Skeletal muscle cell (primary cell): ENCODE results near the gene TLK2.
"Not testable (repeated sequence)": the region's sequence is repeated elsewhere in the genome, so short reads cannot be mapped to it uniquely, and the experiment has no call there.

ENCODE experiments used
- DNase-seq: peaks from one replicate; pipeline ENCODE4 v3.0.0-alpha.2; 2010; ENCODE audit warnings: low read depth
- H3K4me3 ChIP-seq: 2 replicates; pipeline ENCODE4 v1.5.1; 2011; ENCODE audit warnings: low read depth, mild to moderate bottlenecking, control low read depth, low read length, moderate library complexity

The TLK2 gene

DNA sequence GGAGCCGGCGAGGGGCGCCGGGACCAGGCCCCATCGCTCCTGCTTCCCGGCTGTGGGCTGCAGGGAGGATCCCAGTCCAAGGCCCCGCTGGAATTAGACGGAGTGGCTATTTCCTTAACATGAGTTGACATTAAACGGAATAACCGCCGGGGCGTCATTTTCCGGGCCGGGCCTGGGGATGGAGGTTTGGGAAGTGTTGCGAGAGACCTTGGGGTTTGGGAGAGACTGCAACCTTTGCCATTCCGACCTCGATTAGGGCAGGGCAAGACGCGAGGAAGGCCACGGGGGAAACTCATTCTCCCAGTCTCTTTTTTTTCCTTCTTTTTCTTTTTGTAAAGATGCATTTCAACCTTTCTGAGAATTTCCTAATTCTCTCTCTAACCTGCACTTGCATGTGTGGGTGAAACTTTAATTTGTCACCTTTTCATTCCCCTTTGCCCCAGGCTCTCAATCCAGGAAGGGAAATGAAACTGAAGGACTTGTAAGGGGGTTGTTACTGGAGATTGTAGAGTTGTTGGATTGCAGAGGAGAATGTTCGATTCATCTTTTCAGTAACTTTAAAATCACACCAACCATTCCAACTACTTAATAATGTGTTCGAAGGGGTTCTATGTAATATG is 1.1 kb downstream of the TLK2 start:
- DNase-seq: not testable (repeated sequence)
- H3K4me3 ChIP-seq: peak overlapping the region; percentile 67

DNA sequence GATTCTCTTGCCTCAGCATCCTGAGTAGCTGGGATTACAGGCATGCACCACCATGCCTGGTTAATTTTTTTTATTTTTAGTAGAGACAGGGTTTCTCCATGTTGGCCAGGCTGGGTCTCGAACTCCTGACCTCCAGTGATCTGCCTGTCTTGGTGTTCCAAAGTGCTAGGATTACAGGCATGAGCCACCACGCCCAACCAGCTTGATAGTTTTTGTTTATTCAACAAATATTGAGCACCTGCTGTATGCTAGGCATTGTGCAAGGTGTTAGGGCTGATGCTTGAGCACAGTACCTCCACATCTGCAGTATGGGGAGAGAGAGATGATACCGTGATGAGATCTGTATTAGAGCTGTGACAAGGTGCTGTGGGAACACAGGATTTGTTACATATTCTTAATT is 3.9 kb downstream of the TLK2 start:
- not testable (repeated sequence) for DNase-seq, H3K4me3 ChIP-seq

DNA sequence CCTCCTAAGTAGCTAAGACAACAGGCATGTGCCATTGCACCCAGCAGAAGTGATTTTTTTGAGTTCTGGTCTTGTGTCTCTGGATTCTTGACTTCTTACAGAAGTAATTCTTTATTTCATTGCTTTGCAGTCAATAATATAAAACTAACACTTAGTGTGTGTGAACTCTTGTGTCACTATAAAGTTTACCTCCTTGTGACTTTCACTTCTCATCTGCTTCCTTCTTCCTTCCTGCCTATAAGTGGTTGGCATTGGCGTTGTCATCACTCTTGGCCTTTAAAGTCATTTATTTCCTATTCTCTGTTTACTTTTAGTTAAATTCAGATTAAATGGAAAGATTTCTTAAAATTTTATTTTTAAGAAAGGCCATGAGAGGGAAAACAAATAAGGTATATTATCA is 12.4 kb downstream of the TLK2 start:
- not testable (repeated sequence) for DNase-seq, H3K4me3 ChIP-seq

DNA sequence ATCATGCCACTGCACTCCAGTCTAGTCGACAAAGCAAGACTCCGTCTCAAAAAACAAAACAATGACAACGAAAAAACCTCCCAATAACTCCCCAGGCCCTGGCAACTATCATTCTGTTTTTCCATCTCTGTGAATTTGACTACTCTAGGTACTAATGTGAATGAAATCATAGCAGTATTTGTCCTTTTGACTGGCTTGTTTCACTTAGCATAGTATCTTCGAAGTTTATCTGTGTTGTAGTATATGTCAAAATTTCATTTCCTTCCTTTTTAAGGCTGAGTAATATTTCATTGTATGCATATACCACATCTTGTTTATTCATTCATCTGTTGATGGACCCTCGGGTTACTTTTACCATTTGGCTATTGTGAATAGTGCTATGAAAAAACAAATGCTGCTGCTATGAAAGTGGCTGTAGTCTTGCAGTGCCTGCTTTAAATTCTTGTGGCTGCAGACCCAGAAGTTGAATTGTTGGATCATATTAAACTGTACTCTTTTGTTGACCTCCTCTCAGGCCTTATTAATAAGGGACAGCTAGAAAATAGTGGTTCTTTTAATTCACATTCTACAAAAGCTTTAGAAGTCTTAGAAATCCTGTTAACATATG is 14.5 kb downstream of the TLK2 start:
- H3K4me3 ChIP-seq, DNase-seq: not testable (repeated sequence)

DNA sequence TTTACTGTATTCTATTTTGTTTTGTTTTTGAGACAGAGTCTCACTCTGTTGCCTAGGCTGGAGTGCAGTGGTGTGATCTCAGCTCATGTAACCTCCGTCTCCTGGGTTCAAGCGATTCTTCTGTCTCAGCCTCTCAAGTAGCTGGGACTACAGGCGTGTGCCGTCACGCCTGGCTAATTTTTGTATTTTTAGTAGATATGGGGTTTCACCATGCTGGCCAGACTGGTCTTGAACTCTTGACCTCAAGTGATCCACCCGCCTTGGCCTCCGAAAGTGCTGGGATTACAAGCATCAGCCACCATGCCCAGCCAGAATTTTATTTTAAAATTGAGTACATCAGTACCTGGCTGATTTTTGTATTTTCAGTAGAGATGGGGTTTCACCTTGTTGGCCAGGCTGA is 15.4 kb downstream of the TLK2 start:
- not testable (repeated sequence) for DNase-seq, H3K4me3 ChIP-seq

DNA sequence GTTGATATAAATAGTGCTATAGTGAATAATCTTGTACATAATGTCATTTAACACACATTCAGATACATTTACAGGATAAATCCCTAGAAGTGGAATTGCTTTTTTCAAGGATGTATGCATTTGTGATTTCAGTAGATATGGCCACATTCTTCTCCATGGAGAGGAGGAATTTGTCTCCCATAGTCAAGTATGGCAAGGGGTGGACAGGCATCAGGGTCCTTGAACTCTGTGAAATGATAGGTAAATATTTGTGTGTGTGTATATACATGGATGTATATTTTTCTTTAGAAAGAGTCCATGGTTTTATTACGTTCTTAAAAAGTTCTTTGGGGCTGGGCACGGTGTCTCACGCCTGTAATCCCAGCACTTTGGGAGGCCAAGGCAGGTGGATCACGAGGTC is 17.7 kb downstream of the TLK2 start:
- not testable (repeated sequence) for H3K4me3 ChIP-seq, DNase-seq

DNA sequence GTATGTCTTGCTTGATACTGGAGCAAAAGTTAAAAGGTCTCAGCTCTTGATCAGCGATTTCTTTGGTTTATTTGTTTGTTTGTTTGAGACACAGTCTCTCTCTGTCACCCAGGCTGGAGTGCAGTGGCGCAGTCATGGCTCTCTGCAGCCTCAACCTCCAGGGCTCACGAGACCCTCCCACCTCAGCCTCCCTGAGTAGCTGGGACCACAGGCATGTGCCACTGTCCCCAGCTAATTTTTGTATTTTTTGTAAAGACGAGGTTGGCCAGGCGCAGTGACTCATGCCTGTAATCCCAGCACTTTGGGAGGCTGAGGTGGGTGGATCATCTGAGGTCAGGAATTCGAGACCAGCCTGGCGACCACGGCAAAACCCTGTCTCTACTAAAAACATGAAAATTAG is 20.2 kb downstream of the TLK2 start:
- H3K4me3 ChIP-seq, DNase-seq: not testable (repeated sequence)

DNA sequence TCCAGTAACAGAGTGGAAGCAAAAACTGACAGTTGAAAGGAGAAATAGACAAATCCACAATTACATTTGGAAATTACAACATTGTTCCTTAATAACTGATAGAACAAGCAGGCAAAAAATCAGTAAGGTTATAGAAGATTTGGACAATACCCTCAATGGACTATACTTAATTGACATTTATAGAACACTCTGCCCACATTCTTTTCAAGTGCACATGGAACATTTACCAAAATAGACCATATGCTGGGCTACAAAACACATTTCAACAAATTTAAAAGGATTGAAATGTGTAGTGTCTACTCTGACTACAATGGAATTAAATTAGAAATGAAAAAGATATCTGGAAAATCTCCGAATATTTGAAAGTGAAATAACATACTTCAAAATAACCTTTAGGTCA is 21.8 kb downstream of the TLK2 start:
- not testable (repeated sequence) for DNase-seq, H3K4me3 ChIP-seq

DNA sequence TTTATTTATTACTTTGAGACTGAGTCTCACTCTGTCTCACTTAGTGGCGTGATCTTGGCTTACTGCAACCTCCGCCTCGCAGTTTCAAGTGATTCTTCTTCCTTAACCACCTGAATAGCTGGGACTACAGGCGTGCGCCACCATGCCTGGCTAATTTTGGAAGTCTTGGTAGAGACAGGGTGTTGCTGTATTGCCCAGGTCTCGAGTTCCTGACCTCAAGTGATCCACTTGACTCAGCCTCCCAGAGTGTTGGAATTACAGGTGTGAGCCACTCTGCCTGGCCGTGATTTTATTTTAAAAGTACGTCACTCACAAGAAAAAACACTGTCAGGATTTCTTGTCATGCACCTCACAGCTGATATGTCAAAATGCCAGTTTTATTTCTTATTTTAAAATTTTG is 26.2 kb downstream of the TLK2 start:
- H3K4me3 ChIP-seq, DNase-seq: not testable (repeated sequence)

DNA sequence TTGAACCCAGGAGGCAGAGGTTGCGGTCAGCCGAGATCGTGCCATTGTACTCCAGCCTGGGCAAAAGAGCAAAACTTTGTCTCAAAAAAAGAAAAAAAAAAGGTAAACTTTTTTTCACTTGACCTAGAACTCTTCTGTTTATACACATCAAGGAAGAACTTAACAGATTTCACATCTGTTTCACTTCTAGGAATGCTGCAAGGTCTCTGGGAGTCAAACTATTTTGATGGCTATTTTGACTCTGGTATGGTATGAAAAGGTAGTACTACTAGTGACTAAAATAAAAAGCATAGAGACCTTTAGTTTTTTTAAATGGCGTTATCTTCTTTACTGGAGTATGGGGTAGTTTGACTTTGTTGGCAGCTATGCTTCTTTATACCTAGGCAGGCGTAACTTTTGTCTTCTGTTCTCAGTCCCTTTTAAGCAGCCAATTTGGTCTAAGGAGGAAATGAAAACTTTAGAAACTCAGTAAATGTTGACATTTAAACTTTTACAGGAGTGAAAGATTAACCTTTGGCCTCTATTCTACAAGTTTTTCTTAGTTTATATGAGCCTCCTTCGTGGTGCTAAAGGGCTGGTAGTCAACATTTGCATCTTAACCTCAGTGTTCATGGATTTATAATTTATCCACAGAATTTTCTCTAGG is 28.7 kb downstream of the TLK2 start:
- H3K4me3 ChIP-seq, DNase-seq: not testable (repeated sequence)

DNA sequence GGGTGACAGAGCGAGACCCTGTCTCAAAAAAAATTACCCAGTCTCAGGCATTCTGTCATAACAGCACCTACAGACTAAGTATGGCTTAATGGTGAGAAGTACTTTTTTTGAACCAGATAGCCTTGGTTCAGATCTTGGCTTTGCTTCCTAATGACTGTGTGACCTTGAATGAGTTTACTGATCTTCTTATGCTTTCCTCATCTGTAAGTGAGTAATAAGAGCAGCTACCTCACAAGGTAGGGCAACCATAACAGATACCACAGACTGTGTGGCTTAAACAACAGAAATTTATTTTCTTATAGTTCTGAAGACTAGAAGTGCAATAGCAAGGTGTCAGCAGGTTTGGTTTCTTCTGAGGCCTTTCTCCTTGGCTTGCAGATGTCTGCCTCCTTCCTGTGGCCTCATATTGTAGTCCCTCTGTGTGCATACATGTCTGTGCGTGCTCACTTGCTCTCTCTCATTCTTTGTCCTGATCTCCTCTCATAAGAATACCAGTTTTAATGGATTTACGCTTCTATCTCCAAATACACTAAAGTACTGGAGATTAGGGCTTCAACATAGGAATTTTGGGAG is 31.7 kb downstream of the TLK2 start:
- H3K4me3 ChIP-seq, DNase-seq: not testable (repeated sequence)

DNA sequence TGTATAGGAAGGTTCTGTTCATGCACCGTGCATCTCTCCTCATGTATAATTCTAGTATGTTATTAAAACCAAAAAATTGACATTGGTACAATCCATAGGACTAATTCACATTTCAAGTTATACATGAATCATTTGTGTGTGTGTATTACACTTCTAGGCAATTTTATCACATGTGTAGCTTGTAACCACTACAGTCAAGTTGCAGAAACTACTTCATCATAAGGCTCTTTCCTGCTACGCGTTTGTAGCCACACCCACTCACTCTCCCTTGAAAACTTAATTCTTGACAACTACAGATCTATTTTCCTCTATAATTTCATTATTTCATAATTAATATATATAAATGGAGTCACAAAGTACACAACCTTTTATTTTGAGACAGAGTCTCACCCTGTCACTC is 32.4 kb downstream of the TLK2 start:
- not testable (repeated sequence) for DNase-seq

DNA sequence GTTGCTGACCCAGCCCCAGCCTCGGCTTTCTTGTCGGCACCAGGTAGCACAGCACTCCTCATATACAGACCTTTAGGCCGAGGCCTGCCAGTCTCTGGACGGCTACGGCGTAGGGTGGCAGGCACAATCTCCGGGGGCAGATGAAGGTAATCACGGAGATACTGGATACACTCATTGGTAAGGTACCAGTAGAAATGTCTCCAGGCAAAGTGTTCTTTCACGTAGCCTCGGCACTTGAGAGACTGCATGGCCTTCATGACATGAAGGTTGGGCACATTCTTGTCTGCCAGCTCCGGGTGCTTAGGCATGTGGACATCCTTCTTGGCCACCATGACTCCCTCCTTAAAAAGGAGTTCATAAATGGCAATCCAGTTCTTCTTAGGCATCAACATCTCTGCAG is 37.8 kb downstream of the TLK2 start:
- not testable (repeated sequence) for H3K4me3 ChIP-seq, DNase-seq

More for the DNA sequence above, 32.4 kb downstream of the TLK2 start:
- H3K4me3 ChIP-seq: not testable (repeated sequence)

DNA sequence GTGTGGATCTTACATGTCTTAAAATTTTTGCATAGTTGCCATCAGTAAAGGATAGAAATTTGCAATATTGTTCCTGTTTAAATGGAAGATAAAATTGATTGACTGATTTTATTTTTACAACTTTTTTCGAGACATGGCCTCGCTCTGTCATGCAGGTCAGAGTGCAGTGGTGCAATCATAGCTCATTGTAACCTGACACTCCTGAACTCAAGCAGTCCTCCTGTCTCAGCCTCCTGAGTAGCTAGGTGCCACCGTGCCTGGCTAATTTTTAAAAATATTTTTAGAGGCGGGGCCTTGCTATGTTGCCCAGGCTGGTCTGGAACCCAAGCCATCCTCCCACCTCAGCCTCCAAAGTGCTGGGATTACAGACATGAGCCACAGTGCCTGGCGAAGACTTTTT is 42.7 kb downstream of the TLK2 start:
- not testable (repeated sequence) for DNase-seq, H3K4me3 ChIP-seq

DNA sequence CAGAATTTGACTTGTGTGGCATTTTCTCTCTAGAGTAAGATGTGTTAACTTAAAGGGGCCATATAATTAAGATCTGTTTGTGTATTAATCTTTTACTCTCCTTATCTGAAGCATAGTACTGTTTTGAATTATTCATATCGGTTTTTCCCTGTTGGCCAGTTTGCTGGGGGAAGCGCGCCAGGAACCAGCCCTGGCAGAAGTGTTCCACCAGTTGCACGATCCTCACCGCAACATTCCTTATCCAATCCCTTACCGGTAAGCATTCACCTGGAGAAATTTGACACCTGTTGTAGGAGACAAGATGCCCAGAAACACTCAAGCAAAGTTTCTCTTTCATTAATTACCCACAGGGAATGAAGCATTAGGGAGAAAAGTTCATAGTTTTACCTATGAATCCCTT is 45.5 kb downstream of the TLK2 start:
- not testable (repeated sequence) for DNase-seq, H3K4me3 ChIP-seq

DNA sequence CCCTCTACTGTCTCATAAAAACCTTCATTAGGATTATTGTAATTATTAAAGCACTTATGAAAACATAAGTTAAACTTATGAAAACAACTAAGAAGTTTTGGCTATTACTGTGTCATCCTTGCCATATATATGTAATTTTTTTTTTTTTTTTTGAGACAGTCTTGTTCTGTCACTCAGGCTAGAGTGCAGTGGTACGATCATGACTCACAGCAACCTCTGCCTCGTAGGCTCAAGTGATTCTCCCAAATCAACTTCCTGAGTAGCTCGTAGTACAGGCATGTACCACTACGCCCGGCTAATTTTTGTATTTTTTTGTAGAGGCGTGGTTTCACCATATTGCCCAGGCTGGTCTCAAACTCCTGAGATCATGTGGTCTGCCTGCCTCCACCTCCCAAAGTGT is 46.7 kb downstream of the TLK2 start:
- not testable (repeated sequence) for H3K4me3 ChIP-seq
- peak; percentile 24 for DNase-seq

DNA sequence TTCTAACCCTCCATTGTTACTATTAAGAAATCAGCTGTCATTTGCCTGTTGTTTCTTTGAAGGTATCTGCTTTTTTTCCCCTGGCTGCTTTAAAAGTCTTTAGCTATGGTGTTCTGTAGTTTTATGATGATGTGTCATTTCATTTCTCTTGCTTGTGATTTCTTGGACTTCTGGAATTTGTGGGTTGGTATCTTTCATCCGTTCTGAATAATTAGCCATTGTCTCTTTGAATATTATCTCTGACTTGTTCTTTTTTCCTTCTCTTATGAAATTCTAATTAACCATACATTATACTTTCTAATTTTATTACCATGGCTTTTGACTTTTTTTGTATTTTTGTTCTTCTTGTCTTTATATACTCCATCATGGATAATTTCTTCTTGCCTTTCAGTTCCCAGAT is 52.3 kb downstream of the TLK2 start:
- not testable (repeated sequence) for H3K4me3 ChIP-seq, DNase-seq

DNA sequence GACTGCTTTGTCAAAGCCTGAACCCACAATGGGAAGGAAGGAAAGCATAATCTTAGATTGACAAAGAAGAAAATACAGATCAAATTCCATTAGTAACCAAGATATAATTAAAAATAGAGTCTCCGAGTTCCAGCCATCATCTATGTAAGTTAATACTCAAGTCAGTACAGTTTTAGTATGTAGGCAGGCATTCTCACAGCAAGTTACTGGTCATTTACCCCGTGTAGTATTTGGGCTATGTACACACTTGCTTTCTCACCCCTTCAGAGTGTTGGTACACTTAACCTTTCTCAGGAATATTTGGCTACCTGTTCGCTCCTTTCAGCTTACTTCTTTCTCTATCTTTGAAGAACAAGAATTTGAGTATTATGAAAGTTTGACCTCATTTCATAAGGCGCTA is 57.9 kb downstream of the TLK2 start:
- DNase-seq, H3K4me3 ChIP-seq: not testable (repeated sequence)

DNA sequence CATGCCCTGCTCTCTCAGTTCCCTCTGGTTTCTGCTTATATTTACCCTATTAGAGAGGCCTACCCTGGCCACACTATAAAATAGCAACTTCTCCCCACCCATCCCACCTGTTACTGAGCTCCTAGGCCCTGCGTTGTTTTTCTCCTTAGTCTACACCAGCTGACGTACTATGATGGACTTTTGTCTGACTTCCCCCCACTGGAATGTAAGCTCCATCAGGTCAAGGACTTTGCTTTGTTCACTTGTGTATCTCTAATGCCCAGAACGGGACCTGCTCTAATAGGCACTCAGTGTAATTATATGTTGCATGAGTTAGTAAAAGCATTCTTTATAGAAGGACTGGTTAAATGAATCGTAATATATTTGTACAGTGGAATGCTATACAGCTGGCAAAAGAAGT is 62.4 kb downstream of the TLK2 start:
- DNase-seq, H3K4me3 ChIP-seq: not testable (repeated sequence)

DNA sequence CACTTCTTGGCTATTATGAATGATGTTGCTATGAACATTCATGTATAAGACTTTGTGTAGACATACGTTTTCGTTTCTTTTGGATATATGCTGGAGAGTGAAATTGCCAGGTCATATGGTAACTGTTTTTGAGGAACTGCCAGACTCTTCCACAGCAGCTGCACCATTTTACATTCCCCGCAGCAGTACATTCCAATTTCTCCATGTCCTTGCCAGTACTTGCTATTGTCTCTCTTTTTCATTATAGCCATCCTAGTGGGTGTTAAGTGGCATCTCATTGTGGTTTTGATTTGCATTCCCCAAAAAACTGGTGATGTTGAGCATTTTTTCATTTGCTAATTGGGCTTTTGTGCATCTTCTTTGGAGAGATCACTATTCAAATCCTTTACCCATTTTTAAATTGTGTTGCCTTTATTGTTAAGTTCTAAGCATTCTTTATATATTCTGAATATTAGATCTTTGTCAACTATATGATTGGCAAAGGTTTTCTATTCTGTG is 64.7 kb downstream of the TLK2 start:
- H3K4me3 ChIP-seq, DNase-seq: not testable (repeated sequence)
